ENCODE results near the gene COL18A1.

DNA sequence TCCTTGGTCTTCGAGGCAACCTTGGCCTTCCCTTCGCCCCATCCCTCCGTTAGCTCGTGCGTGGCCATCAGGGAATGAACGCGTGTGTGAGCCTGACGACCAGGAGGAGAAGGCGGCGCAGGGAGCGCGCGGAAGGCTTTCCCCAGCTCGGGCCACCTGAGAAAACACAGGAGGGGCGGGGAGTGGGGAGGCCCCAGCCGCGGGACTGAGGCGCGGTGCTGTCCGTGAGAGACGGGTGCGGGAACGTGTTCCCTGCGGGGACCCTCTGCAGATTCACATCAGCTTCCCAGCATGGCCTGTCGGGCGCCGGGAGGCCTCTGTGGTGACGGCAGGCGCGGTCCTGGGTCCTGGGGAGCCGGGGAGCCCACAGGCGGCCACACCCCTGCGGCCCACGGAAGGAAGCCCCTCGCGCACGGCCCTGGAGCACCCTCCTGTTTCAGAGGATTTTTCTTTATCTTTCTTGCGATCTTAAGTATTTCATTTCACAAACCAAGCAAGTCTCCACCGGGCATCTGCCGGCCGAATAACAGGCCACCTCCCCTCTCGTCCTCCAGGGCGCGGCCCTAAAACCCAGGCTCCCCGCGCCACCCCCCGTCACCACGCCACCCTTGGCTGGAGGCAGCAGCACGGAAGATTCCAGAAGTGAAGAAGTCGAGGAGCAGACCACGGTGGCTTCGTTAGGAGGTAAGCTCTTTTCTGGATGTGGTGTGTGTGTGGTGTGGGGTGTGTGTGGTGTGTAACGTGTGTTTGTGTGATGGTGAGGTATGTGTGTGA lies 71.0 kb downstream of the COL18A1 start:
- no peak for TF ChIP-seq EP300 (IDR thresholded peaks at IDR 0.05)
- TF ChIP-seq, protein P1, sequence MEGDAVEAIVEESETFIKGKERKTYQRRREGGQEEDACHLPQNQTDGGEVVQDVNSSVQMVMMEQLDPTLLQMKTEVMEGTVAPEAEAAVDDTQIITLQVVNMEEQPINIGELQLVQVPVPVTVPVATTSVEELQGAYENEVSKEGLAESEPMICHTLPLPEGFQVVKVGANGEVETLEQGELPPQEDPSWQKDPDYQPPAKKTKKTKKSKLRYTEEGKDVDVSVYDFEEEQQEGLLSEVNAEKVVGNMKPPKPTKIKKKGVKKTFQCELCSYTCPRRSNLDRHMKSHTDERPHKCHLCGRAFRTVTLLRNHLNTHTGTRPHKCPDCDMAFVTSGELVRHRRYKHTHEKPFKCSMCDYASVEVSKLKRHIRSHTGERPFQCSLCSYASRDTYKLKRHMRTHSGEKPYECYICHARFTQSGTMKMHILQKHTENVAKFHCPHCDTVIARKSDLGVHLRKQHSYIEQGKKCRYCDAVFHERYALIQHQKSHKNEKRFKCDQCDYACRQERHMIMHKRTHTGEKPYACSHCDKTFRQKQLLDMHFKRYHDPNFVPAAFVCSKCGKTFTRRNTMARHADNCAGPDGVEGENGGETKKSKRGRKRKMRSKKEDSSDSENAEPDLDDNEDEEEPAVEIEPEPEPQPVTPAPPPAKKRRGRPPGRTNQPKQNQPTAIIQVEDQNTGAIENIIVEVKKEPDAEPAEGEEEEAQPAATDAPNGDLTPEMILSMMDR (IDR thresholded peaks at IDR 0.05) = no peak
- TF ChIP-seq POLR2A (IDR thresholded peaks at IDR 0.05) = no peak

All from sigmoid colon (tissue), 4 donors.